Measurements from ENCODE around the gene CATSPER3. TPM values are rescaled to one million over a fixed set of nuclear protein-coding genes. Genes with fewer than 3 reads are reported as not detected.

Gene CATSPER3
- under 1 TPM in 1 of 2 experiments, not detected in 1; 0.32 TPM for total RNA-seq

DNA sequence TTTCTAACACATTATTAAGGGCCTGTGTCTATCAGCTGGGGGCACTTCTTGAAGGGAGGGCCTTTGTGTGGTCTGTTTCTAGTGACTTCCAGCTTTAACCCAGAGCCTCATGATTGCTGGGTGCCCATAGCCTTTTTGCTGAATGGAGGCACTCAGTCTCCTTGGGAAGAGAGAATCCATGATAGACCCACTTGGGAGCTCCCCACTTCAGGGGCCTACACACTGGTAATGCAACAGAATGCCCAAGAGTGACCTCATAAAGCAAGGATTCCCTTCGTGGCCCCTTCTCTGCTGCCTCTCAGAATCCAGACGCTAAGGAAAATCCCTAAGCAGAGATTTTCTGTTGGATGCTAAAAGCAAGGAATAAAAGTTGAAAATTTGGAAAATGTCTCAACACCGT is at the start of gene CATSPER3:
TSS of gene CATSPER3 (plus strand) at position 301 of the 400 bp plus-strand sequence. CDS start at position 386, 85 bp downstream.
- Mint-ChIP-seq H3K9me3 (no peaks in the 10 kb centered on the region), H3K27me3 (ENCODE audit: low read depth) (no peaks in the 10 kb centered on the region), H3K27ac (no peak within 1 kb of the TSS), H3K36me3 (ENCODE audit: low read depth) (peaks cover 3% of the 10 kb centered on the region), H3K4me3 (no peak within 1 kb of the TSS), H3K4me1 (ENCODE audit: low read depth) (peaks cover 27% of the 10 kb centered on the region)
- intact Hi-C loops (cut with micrococcal nuclease): no loop called here
- no peak for DNase-seq
- CTCF ChIA-PET: interaction anchor here (1.1 kb wide), 1 partner anchor 63 kb away, joined by 5 read pairs; no protein-coding TSS in a partner anchor

GRCh38 chr5:134918861-134919260 is 48.8 kb upstream of the CATSPER3 start:
- no peak for DNase-seq
- H3K27me3 Mint-ChIP-seq (ENCODE audit: low read depth): no peaks in the 10 kb centered on the region
- H3K4me3 Mint-ChIP-seq: no peak overlapping the region
- intact Hi-C loops (cut with micrococcal nuclease): no loop called here
- H3K4me1 Mint-ChIP-seq (ENCODE audit: low read depth): peaks cover 12% of the 10 kb centered on the region
- peaks cover 18% of the 10 kb centered on the region for H3K36me3 Mint-ChIP-seq (ENCODE audit: low read depth)
- H3K27ac Mint-ChIP-seq: no peak overlapping the region
- CTCF ChIA-PET: no interaction called here
- no peaks in the 10 kb centered on the region for H3K9me3 Mint-ChIP-seq

- Mint-ChIP-seq H3K9me3 (no peaks in the 10 kb centered on the region), H3K4me3 (no peak overlapping the region), H3K36me3 (ENCODE audit: low read depth) (peaks cover 14% of the 10 kb centered on the region), H3K27me3 (ENCODE audit: low read depth) (no peaks in the 10 kb centered on the region), H3K27ac (no peak overlapping the region), H3K4me1 (ENCODE audit: low read depth) (peaks cover 12% of the 10 kb centered on the region)
- no peak for DNase-seq
- CTCF ChIA-PET: interaction anchor here (0.6 kb wide), 1 partner anchor 253 kb away, joined by 5 read pairs; no protein-coding TSS in a partner anchor
- intact Hi-C loops (cut with micrococcal nuclease): loop anchor here (1.0 to 5.0 kb wide), 3 partner anchors 16 to 111 kb away; partner anchors contain the start of genes PCBD2 and PITX1
Measured at GRCh38 chr5:134920848-134921575, 46.7 kb upstream of the CATSPER3 start.

GRCh38 chr5:134932508-134932907 is 35.2 kb upstream of the CATSPER3 start:
- CTCF ChIA-PET: interaction anchor here (1.3 kb wide), 1 partner anchor 259 kb away, joined by 3 read pairs; no protein-coding TSS in a partner anchor
- Mint-ChIP-seq H3K9me3 (no peaks in the 10 kb centered on the region), H3K27me3 (ENCODE audit: low read depth) (no peaks in the 10 kb centered on the region), H3K27ac (no peak overlapping the region), H3K4me1 (ENCODE audit: low read depth) (no peaks in the 10 kb centered on the region), H3K36me3 (ENCODE audit: low read depth) (peaks cover 3% of the 10 kb centered on the region), H3K4me3 (no peak overlapping the region)
- intact Hi-C loops (cut with micrococcal nuclease): no loop called here
- no peak for DNase-seq

DNA sequence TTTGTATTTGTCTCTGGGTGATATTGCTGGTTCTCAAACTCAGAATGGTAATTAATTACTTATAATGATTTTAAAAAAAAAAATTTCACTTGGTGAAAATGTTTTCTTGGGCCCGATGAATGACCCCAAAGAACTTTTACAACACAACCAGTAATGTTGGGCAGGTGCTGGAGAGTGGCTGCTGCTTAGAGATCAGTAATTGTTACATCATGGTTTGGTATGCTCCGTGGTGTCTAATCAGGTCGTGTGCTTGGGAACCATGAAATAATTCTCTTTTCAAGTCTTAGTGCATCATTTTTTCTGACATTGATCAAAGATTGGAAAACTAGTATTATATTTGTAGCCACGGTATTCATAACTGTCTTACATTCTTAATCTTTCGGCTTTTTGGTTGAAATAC is 33.5 kb upstream of the CATSPER3 start:
- H3K36me3 Mint-ChIP-seq (ENCODE audit: low read depth): peaks cover 7% of the 10 kb centered on the region
- no peak for DNase-seq
- no peaks in the 10 kb centered on the region for H3K4me1 Mint-ChIP-seq (ENCODE audit: low read depth)
- CTCF ChIA-PET: no interaction called here
- no peaks in the 10 kb centered on the region for H3K27me3 Mint-ChIP-seq (ENCODE audit: low read depth)
- H3K4me3 Mint-ChIP-seq: no peak overlapping the region
- intact Hi-C loops (cut with micrococcal nuclease): no loop called here
- no peaks in the 10 kb centered on the region for H3K9me3 Mint-ChIP-seq
- H3K27ac Mint-ChIP-seq: no peak overlapping the region

- H3K27ac Mint-ChIP-seq: no peak overlapping the region
Measured at GRCh38 chr5:134935711-134936602, 31.8 kb upstream of the CATSPER3 start.

GRCh38 chr5:134937526-134937925 is 30.2 kb upstream of the CATSPER3 start:
- H3K36me3 Mint-ChIP-seq (ENCODE audit: low read depth): peaks cover 7% of the 10 kb centered on the region
- intact Hi-C loops (cut with micrococcal nuclease): no loop called here
- DNase-seq: no peak
- H3K4me3 Mint-ChIP-seq: no peak overlapping the region
- CTCF ChIA-PET: no interaction called here
- H3K27me3 Mint-ChIP-seq (ENCODE audit: low read depth): no peaks in the 10 kb centered on the region
- no peak overlapping the region for H3K27ac Mint-ChIP-seq
- H3K9me3 Mint-ChIP-seq: no peaks in the 10 kb centered on the region
- H3K4me1 Mint-ChIP-seq (ENCODE audit: low read depth): no peaks in the 10 kb centered on the region

More at GRCh38 chr5:134935711-134936602, 31.8 kb upstream of the CATSPER3 start:
- CTCF ChIA-PET: interaction anchor here (0.7 kb wide), 1 partner anchor 19 kb away, joined by 3 read pairs; no protein-coding TSS in a partner anchor
- no peaks in the 10 kb centered on the region for H3K27me3 Mint-ChIP-seq (ENCODE audit: low read depth)
- H3K4me1 Mint-ChIP-seq (ENCODE audit: low read depth): no peaks in the 10 kb centered on the region
- peaks cover 6% of the 10 kb centered on the region for H3K36me3 Mint-ChIP-seq (ENCODE audit: low read depth)
- H3K4me3 Mint-ChIP-seq: no peak overlapping the region
- intact Hi-C loops (cut with micrococcal nuclease): no loop called here
- DNase-seq: no peak
- H3K9me3 Mint-ChIP-seq: no peaks in the 10 kb centered on the region

DNA sequence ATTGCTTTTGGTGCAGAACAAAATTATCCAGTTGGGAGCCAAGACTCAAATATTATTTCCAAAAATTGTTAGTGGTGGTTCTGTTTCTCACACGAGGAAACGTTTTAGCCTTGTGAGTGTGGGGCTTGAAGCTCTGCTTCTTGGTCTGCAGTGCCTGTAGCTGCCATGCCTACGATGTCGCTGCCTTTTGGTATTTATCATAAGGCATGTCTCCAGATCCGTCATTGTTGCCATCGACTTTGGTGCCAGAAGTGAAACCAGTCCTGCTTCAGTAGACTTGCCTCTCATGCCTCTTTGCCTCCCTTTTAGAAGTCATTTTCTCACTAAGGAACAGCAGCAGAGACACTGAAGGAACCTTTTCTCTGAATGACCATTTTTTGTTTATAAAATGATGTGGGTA is 29.7 kb upstream of the CATSPER3 start:
- Mint-ChIP-seq H3K4me3 (no peak overlapping the region), H3K36me3 (ENCODE audit: low read depth) (peaks cover 7% of the 10 kb centered on the region), H3K27me3 (ENCODE audit: low read depth) (no peaks in the 10 kb centered on the region), H3K27ac (no peak overlapping the region), H3K9me3 (no peaks in the 10 kb centered on the region), H3K4me1 (ENCODE audit: low read depth) (no peaks in the 10 kb centered on the region)
- CTCF ChIA-PET: no interaction called here
- no peak for DNase-seq
- intact Hi-C loops (cut with micrococcal nuclease): no loop called here

- H3K4me3 Mint-ChIP-seq: no peak overlapping the region
- CTCF ChIA-PET: no interaction called here
- intact Hi-C loops (cut with micrococcal nuclease): no loop called here
- H3K9me3 Mint-ChIP-seq: no peaks in the 10 kb centered on the region
- no peak overlapping the region for H3K27ac Mint-ChIP-seq
- peaks cover 7% of the 10 kb centered on the region for H3K36me3 Mint-ChIP-seq (ENCODE audit: low read depth)
- H3K4me1 Mint-ChIP-seq (ENCODE audit: low read depth): no peaks in the 10 kb centered on the region
- no peak for DNase-seq
- no peaks in the 10 kb centered on the region for H3K27me3 Mint-ChIP-seq (ENCODE audit: low read depth)
Measured at GRCh38 chr5:134939500-134939899, 28.2 kb upstream of the CATSPER3 start.

GRCh38 chr5:134943547-134943946 is 24.2 kb upstream of the CATSPER3 start:
- H3K4me1 Mint-ChIP-seq (ENCODE audit: low read depth): no peaks in the 10 kb centered on the region
- H3K27ac Mint-ChIP-seq: no peak overlapping the region
- CTCF ChIA-PET: interaction anchor here (0.6 kb wide), 1 partner anchor 8 kb away, joined by 3 read pairs; no protein-coding TSS in a partner anchor
- no peaks in the 10 kb centered on the region for H3K9me3 Mint-ChIP-seq
- DNase-seq: no peak
- no peak overlapping the region for H3K4me3 Mint-ChIP-seq
- peaks cover 2% of the 10 kb centered on the region for H3K36me3 Mint-ChIP-seq (ENCODE audit: low read depth)
- intact Hi-C loops (cut with micrococcal nuclease): no loop called here
- no peaks in the 10 kb centered on the region for H3K27me3 Mint-ChIP-seq (ENCODE audit: low read depth)

DNA sequence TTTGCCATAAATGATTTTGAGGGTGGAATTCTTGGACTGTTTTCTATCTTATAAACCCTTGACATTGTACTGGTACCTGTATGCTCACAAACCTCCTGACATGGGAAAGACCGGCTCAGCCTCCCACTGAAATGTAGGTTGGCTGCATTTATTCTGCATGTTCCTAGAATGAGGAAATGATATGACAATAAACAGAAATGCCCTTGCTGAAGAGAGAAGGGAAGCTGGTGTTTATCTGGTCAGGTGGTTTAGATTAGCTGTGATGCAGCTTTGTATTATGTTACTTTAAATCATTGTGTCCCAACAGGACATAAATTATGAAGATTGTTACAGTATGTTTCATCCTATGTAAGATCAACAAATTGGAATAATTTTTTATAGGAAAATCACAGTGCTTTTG is 23.1 kb upstream of the CATSPER3 start:
- H3K4me1 Mint-ChIP-seq (ENCODE audit: low read depth): no peaks in the 10 kb centered on the region
- H3K27ac Mint-ChIP-seq: no peak overlapping the region
- H3K9me3 Mint-ChIP-seq: no peaks in the 10 kb centered on the region
- H3K4me3 Mint-ChIP-seq: no peak overlapping the region
- H3K27me3 Mint-ChIP-seq (ENCODE audit: low read depth): no peaks in the 10 kb centered on the region
- no peak for DNase-seq
- CTCF ChIA-PET: no interaction called here
- peaks cover 2% of the 10 kb centered on the region for H3K36me3 Mint-ChIP-seq (ENCODE audit: low read depth)
- intact Hi-C loops (cut with micrococcal nuclease): no loop called here

GRCh38 chr5:134945041-134945440 is 22.7 kb upstream of the CATSPER3 start:
- Mint-ChIP-seq H3K27ac (no peak overlapping the region), H3K36me3 (ENCODE audit: low read depth) (peaks cover 2% of the 10 kb centered on the region), H3K4me3 (no peak overlapping the region), H3K27me3 (ENCODE audit: low read depth) (no peaks in the 10 kb centered on the region), H3K9me3 (no peaks in the 10 kb centered on the region), H3K4me1 (ENCODE audit: low read depth) (no peaks in the 10 kb centered on the region)
- CTCF ChIA-PET: no interaction called here
- intact Hi-C loops (cut with micrococcal nuclease): no loop called here
- no peak for DNase-seq
